ENCODE measurements around the gene MROH2B.

Gene MROH2B

GRCh38 chr5:41012318-41012717 is 58.8 kb downstream of the MROH2B start:
- no peak for DNase-seq

GRCh38 chr5:41010572-41010971 is 60.6 kb downstream of the MROH2B start:
- DNase-seq: no peak

DNA sequence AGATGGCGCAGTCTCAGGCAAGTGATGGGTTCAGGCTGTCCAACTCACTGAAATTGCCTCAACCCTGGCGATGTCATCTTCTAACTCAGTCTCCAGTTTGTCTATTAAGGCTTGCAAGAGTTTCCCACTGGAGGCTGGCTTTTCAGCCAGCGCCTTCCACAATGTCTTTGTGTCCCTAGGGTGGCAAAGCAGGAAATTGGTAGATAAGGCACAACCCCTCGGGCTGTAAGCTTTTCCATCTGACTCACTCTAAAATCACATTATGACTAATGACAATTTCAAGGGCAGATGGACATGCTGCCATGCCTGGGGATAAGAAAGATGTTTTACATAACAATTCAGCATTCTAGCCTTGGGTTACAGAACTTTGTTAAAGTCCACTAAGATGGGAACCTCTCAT is 61.9 kb downstream of the MROH2B start:
- DNase-seq: no peak

DNA sequence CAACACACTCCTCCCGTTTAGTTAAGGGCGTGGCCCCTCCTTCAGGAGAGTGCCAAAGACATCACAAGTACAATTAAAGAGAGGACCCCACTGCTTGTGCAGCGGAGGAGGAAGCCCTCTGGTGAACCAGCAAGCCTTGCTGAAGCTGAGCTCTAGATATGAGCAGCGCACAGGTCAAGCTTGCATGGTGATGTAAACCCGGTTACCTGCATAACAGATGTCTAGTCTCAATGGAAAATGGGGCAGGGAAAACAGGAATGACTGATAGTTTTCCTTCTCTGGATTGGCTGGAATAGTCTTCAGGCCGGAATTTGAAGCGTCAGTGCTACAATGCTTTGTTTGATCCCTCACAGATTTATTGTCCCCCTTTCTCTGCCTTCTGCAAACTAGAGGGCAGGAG is 66.2 kb downstream of the MROH2B start:
- no peak for DNase-seq

DNA sequence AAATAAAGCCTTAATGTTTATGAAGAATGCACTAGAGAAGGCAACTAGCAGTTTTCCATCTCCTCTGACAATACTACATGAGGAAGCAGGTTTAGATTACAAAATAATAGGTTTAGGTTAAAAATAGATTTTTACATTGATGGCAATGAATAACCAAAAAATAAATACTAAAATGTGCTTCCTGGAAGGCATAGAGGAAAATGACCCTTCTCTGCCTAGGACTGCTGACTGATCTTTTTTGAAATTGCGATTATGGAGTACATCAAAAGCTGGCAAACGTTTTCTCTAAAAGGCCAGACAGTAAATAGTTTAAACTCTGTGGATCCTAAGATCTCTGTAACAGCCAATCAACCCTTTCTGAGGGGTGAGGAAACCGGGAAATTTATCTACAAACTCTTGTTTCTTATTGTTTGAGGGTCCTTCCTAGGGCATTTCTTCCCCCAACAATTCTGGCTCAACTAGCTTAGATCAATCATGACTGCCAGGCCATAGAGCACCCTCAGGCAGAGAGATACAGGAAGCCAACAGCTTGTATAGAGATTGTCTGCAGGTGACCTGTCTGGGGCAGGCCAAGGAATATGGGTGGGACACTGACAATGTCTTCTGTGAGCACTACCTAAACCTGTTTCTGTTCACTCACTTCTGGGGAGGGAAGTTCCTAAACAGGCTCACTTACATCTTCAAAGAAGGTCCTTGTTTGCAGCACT is 67.3 kb downstream of the MROH2B start:
- no peak for DNase-seq

DNA sequence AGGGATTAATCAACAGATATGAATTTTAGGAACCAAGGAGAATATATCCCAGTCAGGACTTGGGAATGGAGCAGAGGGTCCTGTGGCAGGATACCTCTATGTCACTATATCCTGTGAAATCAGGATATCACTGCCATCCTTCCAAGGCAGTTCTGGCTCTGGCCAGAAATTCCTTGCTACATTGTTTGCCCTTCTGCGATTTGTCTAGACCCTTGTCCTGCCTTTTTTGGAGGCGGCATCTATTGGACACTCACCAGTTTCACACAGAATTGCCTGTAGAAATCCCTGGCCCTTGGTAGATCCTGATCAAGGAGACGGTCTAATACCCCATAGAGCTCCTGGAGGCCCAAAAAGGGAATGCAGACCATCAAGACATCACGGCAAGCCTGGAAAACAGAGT is 71.2 kb downstream of the MROH2B start:
- no peak for DNase-seq

DNA sequence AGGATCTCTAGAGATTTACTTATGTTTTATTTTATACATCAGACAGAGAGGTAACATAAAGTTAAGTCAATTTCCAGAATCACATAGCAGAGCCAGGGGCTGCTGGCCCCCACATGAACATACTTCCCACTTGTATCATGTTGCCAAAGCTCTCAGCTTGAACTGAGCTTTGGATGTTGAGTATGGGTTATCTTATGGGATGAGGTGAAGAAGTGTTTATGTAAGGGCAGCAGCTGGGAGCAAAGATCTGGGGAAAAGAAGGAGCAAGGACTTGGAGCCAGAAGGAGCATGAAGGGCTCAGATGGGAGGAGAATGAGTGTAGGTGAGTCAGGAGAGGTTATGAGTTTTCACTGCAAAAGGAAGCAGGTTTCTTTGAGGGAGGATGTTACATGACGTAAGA is 72.0 kb downstream of the MROH2B start:
- no peak for DNase-seq

- no peak for DNase-seq
These were observed 75.1 kb downstream of the MROH2B start for GRCh38 chr5:40995801-40996586.

- no peak for DNase-seq
These were observed 79.1 kb downstream of the MROH2B start for GRCh38 chr5:40991981-40992559.

DNA sequence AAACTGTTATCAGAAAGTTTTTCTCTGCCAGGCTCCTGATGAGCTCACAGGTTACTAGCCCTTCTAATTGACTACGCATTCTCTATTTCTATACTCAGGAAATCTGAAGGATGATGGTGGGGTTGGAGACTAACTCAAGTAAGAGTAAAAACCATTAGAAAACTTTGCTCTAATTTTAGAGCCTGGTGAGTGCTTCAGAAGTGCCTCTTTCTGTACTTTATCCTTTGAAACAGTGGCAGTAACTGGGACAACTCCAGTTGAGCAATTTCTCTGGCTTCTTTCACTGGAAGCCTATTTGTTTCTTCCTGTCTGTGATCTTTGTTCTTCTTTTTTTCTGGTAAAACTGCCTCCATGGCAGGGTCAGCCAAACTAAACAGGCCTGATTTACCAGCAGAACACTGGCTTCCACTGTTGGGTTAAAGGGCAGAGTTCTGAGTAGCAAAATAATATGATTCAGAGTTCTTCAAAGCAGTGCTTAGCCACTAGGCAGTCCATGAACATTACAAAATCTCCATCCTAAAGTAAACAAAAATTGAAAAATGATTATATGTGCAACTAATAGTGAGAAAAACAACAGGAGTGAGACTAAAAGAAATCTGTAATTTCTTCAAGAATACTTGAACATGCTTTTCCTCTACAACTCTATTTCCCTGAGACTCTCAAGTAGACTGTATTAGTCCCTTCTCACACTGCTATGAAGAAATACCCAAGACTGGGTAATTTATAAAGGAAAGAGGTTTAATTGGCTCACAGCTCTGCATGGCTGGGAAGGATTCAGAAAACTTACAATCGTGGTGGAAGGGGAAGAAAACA is 79.8 kb downstream of the MROH2B start:
- DNase-seq: no peak

GRCh38 chr5:40988746-40989510 is 82.2 kb downstream of the MROH2B start:
- DNase-seq: no peak

DNA sequence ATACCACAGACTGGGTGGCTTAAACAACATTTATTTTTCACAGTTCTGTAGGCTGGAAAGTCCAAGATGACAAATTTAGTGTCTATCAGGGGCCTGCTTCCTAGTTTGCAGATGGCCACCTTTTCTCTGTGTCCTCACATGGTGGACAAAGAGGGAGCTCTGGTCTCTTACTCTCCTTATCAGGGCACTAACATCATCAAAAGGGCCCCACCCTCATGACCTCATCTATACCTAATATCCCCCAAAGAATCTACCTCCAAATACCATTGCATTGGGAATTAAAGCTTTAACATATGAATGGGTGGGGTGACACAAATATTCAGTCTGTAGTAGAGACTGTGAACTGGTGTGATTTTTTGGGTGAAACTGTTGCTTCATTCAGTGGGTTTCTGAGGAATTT is 83.8 kb downstream of the MROH2B start:
- DNase-seq: no peak

GRCh38 chr5:40986666-40987065 is 84.5 kb downstream of the MROH2B start:
- DNase-seq: no peak

DNA sequence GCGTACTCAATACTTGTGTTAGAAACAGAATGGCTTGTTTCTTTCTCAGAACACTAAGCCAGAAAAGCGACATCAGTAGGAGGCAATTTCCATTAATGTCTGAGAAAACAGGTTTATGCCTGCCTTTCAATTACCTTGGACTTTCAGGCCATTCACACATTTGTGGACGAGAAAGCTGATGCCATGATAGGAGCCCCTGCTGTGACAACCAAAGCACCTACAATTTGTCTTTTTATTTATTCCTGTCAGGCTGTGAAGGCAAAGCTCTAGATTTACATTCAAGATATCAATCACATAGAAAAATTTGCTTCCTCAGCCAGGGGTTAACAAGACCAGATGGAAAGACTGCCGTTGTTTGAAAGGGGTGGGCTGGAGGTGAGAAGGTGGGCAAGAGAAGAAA is 85.6 kb downstream of the MROH2B start:
- no peak for DNase-seq

GRCh38 chr5:40984884-40985283 is 86.3 kb downstream of the MROH2B start:
- no peak for DNase-seq

DNA sequence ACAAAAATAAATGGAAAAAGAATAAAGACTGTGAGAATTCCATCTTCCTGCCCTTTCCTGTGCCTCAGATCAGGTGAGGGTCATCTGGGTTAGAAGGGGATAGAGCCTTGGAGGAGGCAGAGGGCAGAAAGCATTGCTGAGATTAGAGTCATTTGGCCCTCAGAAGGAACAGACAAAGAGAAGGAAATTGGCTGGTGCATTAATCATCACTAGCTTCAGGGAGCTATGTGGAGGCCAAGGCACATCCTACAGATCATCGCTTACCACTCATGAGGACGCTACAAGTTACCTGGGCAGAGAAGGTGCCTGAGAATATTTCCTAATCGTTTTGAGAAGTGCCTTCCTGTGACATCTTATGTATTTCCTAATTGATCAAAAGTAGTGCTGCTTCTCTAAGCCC is 87.4 kb downstream of the MROH2B start:
- no peak for DNase-seq

- no peak for DNase-seq
These were observed 89.7 kb downstream of the MROH2B start for GRCh38 chr5:40981420-40981819.

DNA sequence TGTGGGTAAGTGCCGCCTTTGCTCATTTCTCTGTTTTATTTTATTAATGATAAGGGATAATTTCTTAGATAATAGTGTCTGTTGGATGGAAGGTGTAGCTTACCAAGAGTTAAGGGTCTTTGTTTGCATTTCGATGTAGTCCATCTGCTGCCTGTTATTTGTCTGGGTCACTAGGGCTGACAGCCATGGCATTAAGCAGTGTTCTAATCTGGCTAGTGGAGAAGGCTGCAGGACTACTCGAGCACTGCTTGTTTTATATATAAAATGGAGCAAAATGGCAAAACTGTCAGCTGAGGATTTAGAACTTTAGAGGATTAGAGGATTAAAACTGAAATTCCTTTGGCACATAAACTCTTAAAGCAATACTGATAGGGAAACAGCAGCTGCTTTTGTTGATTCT is 94.3 kb downstream of the MROH2B start:
- DNase-seq: no peak

DNA sequence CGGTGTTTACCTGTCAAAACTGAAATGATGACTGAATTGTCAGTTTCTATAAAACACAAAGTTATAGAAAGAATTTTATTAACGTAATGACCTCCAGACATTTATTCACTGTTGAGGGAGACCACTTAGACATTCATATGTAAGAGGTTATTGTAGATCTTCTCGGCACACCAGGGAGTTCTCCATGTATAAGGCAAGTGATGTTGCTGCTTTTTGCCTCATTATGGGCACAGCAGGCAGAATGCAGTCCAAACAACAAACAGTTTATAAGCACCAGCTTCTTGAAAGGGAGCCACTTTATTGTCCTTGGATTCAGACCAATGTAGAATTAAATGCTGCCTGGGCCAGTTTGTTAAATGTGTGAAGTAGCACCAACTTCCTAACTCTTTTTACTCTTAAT is 95.1 kb downstream of the MROH2B start:
- no peak for DNase-seq

- no peak for DNase-seq
These were observed 97.7 kb downstream of the MROH2B start for GRCh38 chr5:40973364-40974004.

DNA sequence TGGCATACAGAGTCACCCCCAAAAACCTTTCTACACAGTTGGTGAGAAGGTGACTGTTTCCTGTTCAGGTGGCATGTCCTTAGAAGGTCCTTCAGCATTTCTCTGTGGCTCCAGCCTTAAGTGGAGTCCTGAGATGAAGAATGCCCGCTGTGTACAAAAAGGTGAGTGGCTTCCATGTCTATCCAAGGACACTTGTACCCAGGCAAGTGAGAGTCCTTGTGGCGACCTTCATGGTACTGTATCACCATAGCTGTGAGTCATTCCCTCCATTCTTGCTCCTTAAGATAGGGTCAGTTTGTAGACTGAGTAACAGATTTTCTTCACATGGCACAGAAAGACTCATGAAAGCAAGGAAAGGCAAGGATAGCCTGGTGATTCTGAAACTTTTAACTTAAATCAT is 98.7 kb downstream of the MROH2B start:
- no peak for DNase-seq

Data from activated T-cell treated with anti-CD3 and anti-CD28 coated beads, Interleukin-2, amount 50 U/mL, for 1 hour (primary cell).